Measurements from ENCODE around the gene JPH4. TPM values are rescaled to one million over a fixed set of nuclear protein-coding genes. Genes with fewer than 3 reads are reported as not detected.

Gene JPH4
- total RNA-seq, 6 experiments from 2014 or later = not detected

DNA sequence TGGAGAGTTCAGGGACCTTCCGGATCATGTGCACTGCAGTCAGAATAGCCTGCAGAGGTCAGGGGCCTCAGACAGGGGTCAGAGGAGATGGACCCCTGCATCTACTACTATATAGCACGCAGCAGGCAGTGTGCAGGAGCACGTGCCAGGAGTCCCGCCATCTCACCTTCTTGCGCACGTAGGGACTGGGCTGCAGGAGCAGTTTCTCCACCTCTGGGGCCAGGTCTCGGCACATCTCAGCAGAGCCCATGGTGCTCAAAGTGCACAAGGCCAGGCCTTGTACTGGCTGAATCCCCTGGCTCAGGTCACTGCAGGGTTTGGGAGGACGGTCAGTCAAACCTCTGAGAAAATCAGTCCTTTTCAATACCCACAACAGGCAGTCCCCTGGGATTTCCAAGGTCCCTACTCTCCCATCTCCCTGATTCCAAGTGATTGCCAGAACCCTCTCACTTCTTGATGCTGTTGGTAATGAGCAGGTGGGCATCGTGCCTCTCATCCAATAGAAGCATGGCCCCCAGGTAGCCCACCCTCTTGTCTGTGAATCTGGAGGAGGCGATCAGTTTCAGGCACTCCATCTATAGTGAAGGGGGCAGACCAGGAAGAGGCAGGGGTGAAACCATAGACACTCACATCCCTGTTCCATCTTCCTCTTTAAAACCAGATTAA lies 12.3 kb downstream of the JPH4 start:
- Mint-ChIP-seq H3K4me1 (ENCODE audit: low read depth) (peaks cover 12% of the 10 kb centered on the region), H3K4me3 (peak overlapping the region; percentile 87), H3K9me3 (no peaks in the 10 kb centered on the region), H3K27ac (no peak overlapping the region), H3K27me3 (ENCODE audit: insufficient read depth) (peaks cover 25% of the 10 kb centered on the region), H3K36me3 (ENCODE audit: low read depth) (no peaks in the 10 kb centered on the region)
- DNase-seq = no peak
- TF ChIP-seq CTCF (IDR thresholded peaks at IDR 0.05) = no peak

DNA sequence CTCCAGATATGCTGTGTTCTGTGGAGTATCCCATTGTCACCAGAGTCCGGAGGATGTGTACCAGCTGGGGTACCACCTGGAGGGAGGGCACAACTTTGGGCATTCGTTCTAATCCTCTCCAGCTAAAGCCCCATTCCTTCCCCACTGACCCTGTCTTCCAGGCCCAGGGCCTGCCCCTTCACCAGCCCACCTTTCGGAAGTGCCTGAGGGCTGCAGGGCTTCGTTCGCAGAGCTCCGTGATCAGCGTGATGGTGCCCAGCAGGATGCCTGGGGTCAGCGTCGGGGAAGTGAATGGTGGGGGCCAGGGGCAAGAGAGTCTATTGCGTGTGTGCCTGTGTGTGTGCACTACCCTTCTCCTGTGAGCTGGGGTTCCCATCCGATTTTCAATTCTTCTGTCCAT lies 13.0 kb downstream of the JPH4 start:
- peaks cover 25% of the 10 kb centered on the region for H3K27me3 Mint-ChIP-seq (ENCODE audit: insufficient read depth)
- H3K36me3 Mint-ChIP-seq (ENCODE audit: low read depth) = no peaks in the 10 kb centered on the region
- DNase-seq = no peak
- no peak for TF ChIP-seq CTCF (IDR thresholded peaks at IDR 0.05)
- H3K4me3 Mint-ChIP-seq = no peak overlapping the region
- peaks cover 12% of the 10 kb centered on the region for H3K4me1 Mint-ChIP-seq (ENCODE audit: low read depth)
- H3K27ac Mint-ChIP-seq = no peak overlapping the region
- H3K9me3 Mint-ChIP-seq = no peaks in the 10 kb centered on the region

DNA sequence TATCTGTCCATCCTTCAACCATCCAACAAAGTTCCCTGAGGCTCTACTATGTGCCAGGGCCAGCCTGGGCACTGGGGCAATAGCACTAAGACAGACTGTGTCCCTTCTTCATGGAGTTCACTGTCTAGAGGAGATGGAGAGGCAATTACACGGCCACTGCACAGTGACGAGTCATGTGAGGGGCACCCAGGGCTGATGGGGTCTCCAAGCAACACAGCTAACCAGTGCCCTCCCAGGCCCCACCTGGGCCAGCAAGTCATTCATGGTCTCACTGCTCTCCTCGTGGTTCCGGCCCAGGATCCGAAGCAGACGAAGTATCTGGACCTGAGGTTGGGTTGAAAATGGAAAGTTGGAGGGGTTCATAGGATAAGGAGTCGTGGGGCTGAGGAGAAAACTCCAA lies 13.7 kb downstream of the JPH4 start:
- DNase-seq = no peak
- Mint-ChIP-seq H3K27me3 (ENCODE audit: insufficient read depth) (peaks cover 25% of the 10 kb centered on the region), H3K9me3 (no peaks in the 10 kb centered on the region), H3K4me1 (ENCODE audit: low read depth) (peaks cover 12% of the 10 kb centered on the region), H3K4me3 (no peak overlapping the region), H3K36me3 (ENCODE audit: low read depth) (peaks cover 4% of the 10 kb centered on the region; the same call in 1 of the 2 replicates), H3K27ac (no peak overlapping the region)
- no peak for TF ChIP-seq CTCF (IDR thresholded peaks at IDR 0.05)

- Mint-ChIP-seq H3K36me3 (ENCODE audit: low read depth) (peaks cover 4% of the 10 kb centered on the region; the same call in 1 of the 2 replicates), H3K27ac (no peak overlapping the region), H3K9me3 (no peaks in the 10 kb centered on the region), H3K27me3 (ENCODE audit: insufficient read depth) (peaks cover 24% of the 10 kb centered on the region), H3K4me1 (ENCODE audit: low read depth) (peaks cover 12% of the 10 kb centered on the region), H3K4me3 (no peak overlapping the region)
- TF ChIP-seq CTCF (IDR thresholded peaks at IDR 0.05) = no peak
- no peak for DNase-seq
These were observed 14.3 kb downstream of the JPH4 start for GRCh38 chr14:23564181-23564812.

DNA sequence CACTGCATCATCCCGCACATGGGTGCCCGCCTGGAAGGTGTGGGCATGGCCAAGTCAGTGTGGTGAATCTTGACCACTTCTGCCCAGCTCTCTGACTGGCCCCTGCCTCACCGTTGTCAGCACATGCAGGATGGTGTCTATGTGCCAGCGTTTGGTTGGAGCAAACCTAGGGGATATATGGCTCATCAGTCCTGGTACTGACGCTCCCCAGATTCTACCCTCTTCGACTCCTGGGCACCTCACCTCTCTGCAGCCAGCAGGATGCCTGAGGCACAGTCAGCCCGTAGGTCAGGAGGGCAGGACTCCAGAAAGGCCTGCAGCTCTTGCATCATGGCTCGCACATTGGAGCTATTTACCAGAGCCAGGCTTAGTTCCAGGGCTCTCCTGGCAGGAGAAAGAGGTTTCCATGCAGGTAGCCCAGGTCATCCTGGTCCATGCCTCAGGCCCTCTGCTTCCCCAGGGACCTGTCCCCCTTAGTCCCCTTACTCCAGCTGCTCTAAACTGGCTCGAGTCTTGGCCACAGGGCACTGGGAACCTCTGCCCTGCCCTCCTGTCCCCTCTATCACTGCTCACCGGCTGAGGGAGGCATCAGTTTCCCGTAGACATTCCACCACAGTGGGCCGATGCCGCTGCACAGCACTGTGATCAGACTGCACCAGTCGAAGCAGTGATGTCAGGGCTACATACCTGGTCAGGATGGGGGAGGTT lies 15.0 kb downstream of the JPH4 start:
- H3K9me3 Mint-ChIP-seq = no peaks in the 10 kb centered on the region
- no peak for TF ChIP-seq CTCF (IDR thresholded peaks at IDR 0.05)
- H3K36me3 Mint-ChIP-seq (ENCODE audit: low read depth) = peaks cover 4% of the 10 kb centered on the region; the same call in 1 of the 2 replicates
- no peak overlapping the region for H3K4me3 Mint-ChIP-seq
- no peak overlapping the region for H3K27ac Mint-ChIP-seq
- no peak for DNase-seq
- peaks cover 19% of the 10 kb centered on the region for H3K27me3 Mint-ChIP-seq (ENCODE audit: insufficient read depth)
- peaks cover 11% of the 10 kb centered on the region for H3K4me1 Mint-ChIP-seq (ENCODE audit: low read depth)

All from HFFc6 (cell line).